GM12878 (cell line): ENCODE measurements around the gene OR52N4. TPM values are rescaled to one million over a fixed set of nuclear protein-coding genes. Genes with fewer than 3 reads are reported as not detected.

Source experiments
- ATAC-seq: fragments of 200-7000 bp; cut with Tn5 transposase; 3 replicates; pipeline ENCODE4 v1.9.1; 2020; ENCODE audit warnings: mild to moderate bottlenecking, moderate library complexity
- BruUV-seq: library from RNA; stranded (reverse); fragments of 400-500 nt; replicated peaks from 2 replicates; lab custom pipeline; 2021; lab: Mats Ljungman, UMichigan
- CTCF ChIA-PET: fragments of 300-600 bp; sonication (Branson Sonifier 250); formaldehyde crosslinking; extraction: SDS; loops from one replicate; lab custom pipeline; 2021; ENCODE audit warnings: inconsistent platforms; lab: Yijun Ruan, JAX
- POLR2A ChIA-PET: fragments of 350-600 bp; formaldehyde crosslinking; extraction: SDS; loops from one replicate; lab custom pipeline; 2021; ENCODE audit warnings: inconsistent platforms; lab: Charles Lee
- RAD21 ChIA-PET: fragments of 300-600 bp; sonication (Branson Sonifier 250); formaldehyde crosslinking; loops from one replicate; lab custom pipeline; 2023; ENCODE audit warnings: antibody characterized with exemption; ENCODE audit not compliant: unreplicated experiment; lab: Charles Lee
- SMC1A ChIA-PET: fragments of 300-600 bp; sonication (Branson Sonifier 250); formaldehyde crosslinking; loops from one replicate; lab custom pipeline; 2023; ENCODE audit not compliant: unreplicated experiment, uncharacterized antibody; lab: Charles Lee
- DNase-seq: peaks from one replicate; pipeline ENCODE4 v3.0.0-alpha.2; 2011; ENCODE audit warnings: low read depth, low spot score
- FAIRE-seq: peaks from 3 replicates; lab custom pipeline; 2011; peaks lifted over from hg19 to GRCh38; lab: Jason Lieb, UNC
- H2AFZ ChIP-seq: 2 replicates; pipeline ENCODE4 v1.6.0; 2011; ENCODE audit warnings: low read depth, low read length, control low read depth; ENCODE audit not compliant: control insufficient read depth
- H3K27ac ChIP-seq: 2 replicates; pipeline ENCODE4 v1.5.1; 2011; ENCODE audit warnings: control low read depth; ENCODE audit not compliant: control insufficient read depth, insufficient read depth
- H3K27me3 ChIP-seq, 2 experiments: replicated peaks in 1 of 2; 2 replicates each; pipeline versions ENCODE4 v1.6.0 to v1.6.1; 2011; ENCODE audit warnings: low read length in 1 of 2; ENCODE audit not compliant: control insufficient read depth in 2 of 2, insufficient read depth in 2 of 2
- H3K36me3 ChIP-seq, 2 experiments: 2 replicates each; pipeline ENCODE4 v1.5.1; 2011; ENCODE audit warnings: low read length in 1 of 2; ENCODE audit not compliant: control insufficient read depth in 2 of 2, insufficient read depth in 2 of 2
- H3K4me1 ChIP-seq: 2 replicates; pipeline ENCODE4 v1.6.1; 2011; ENCODE audit warnings: mild to moderate bottlenecking, low read length, moderate library complexity, mixed read lengths; ENCODE audit not compliant: control insufficient read depth, insufficient read depth
- H3K4me2 ChIP-seq: 2 replicates; pipeline ENCODE4 v1.6.0; 2011; ENCODE audit warnings: control low read depth; ENCODE audit not compliant: control insufficient read depth, insufficient read depth
- H3K4me3 ChIP-seq: fragments of 200-600 bp; sonication (generic); 2 replicates; pipeline ENCODE4 v1.5.1; 2016
- H3K79me2 ChIP-seq: 2 replicates; pipeline ENCODE4 v1.6.0; 2011; ENCODE audit warnings: low read length; ENCODE audit not compliant: control insufficient read depth, insufficient read depth
- H3K9ac ChIP-seq: 2 replicates; pipeline ENCODE4 v1.8.0; 2011; ENCODE audit warnings: low read length, control low read depth, mixed read lengths; ENCODE audit not compliant: control insufficient read depth, insufficient read depth
- H3K9me3 ChIP-seq: replicated peaks from 3 replicates; pipeline ENCODE4 v1.5.1; 2011; ENCODE audit warnings: mild to moderate bottlenecking, low read length; ENCODE audit not compliant: control insufficient read depth, insufficient read depth
- H4K20me1 ChIP-seq: 2 replicates; pipeline ENCODE4 v1.6.0; 2011; ENCODE audit not compliant: control insufficient read depth, insufficient read depth
- CBX5 ChIP-seq: sonication (generic); IDR thresholded peaks from 2 replicates; pipeline ENCODE4 v1.6.1; 2016; ENCODE audit warnings: low read depth, moderate library complexity, mild to moderate bottlenecking, inconsistent platforms
- CEBPZ ChIP-seq: fragments of 150-350 bp; IDR thresholded peaks from 2 replicates; pipeline ENCODE4 v1.6.1; 2016; ENCODE audit warnings: low read depth, low read length
- HSF1 ChIP-seq: fragments of 150-350 bp; IDR thresholded peaks from 2 replicates; pipeline ENCODE4 v1.6.1; 2014; ENCODE audit warnings: mild to moderate bottlenecking, low read depth, low read length
- POLR2AphosphoS2 ChIP-seq: IDR thresholded peaks from 2 replicates; pipeline ENCODE4 v1.6.1; 2011; ENCODE audit warnings: low read depth, mild to moderate bottlenecking, low read length, improper control_type of control experiment, moderate library complexity
- RAD21 ChIP-seq: IDR thresholded peaks from 2 replicates; pipeline ENCODE4 v1.6.1; 2011; ENCODE audit warnings: mild to moderate bottlenecking, low read depth, low read length, moderate library complexity; ENCODE audit not compliant: insufficient read depth
- RB1 ChIP-seq: fragments of 450-650 bp; formaldehyde crosslinking; IDR thresholded peaks from 2 replicates; pipeline ENCODE4 v1.6.1; 2017; ENCODE audit warnings: mild to moderate bottlenecking, borderline replicate concordance
- SMC3 ChIP-seq: IDR thresholded peaks from 2 replicates; pipeline ENCODE4 v1.6.1; 2011; ENCODE audit warnings: low read length, improper control_type of control experiment, borderline replicate concordance
- TCF3 ChIP-seq: IDR thresholded peaks from 2 replicates; pipeline ENCODE4 v1.6.1; 2012; ENCODE audit warnings: low read depth, mild to moderate bottlenecking, low read length, borderline replicate concordance; ENCODE audit not compliant: insufficient read depth
- ZBTB11 ChIP-seq: fragments of 450-650 bp; formaldehyde crosslinking; IDR thresholded peaks from 2 replicates; pipeline ENCODE4 v1.5.0; 2022; ENCODE audit warnings: mild to moderate bottlenecking, missing genetic modification characterization
- ZNF592 ChIP-seq: fragments of 450-650 bp; IDR thresholded peaks from 2 replicates; pipeline ENCODE4 v1.6.1; 2017; ENCODE audit warnings: mild to moderate bottlenecking, moderate library complexity
- WGBS: methylation state at CpG from one replicate; pipeline ENCODE4 v1.1.6; 2016; ENCODE audit warnings: low lambda C conversion rate; ENCODE audit not compliant: insufficient replicate concordance, insufficient coverage; ENCODE audit errors: missing lambda C conversion rate; 5-methylcytosine and 5-hydroxymethylcytosine counted together
- in situ Hi-C: fragments of 300-500 bp; cut with MboI; formaldehyde crosslinking; loops from 9 replicates; pipeline ENCODE4 v1.14.3; 2018; ENCODE audit warnings: mixed read lengths
- intact Hi-C: fragments of 100-400 bp; cut with micrococcal nuclease; formaldehyde crosslinking; loops from one replicate; pipeline ENCODE4 v1.14.2; 2022; ENCODE audit not compliant: unreplicated experiment
- polyA plus RNA-seq, 11 experiments: library from polyadenylated mRNA; depleted of rRNA in 4 of 11; unstranded in 6 of 11; stranded (reverse) in 5 of 11; fragments of >200 nt; fragmentation: Nextera tagmentation in 4 of 11; fragmentation: Illumina TruSeq in 1 of 11; extraction: Ambion mirVana in 4 of 11; extraction: Trizol in 1 of 11; gene quantifications; 1 replicate in 1 of 11; 2 replicates in 10 of 11; pipeline versions ENCODE4 v1.2.1 to v1.2.3, GENCODE V29; 2011 to 2016; ENCODE audit warnings: inconsistent platforms in 2 of 11, missing spikeins in 2 of 11, low read depth in 1 of 11
- total RNA-seq, 4 experiments: library from RNA; depleted of rRNA in 3 of 4; stranded (reverse); fragments of >200 nt in 3 of 4; fragmentation: Illumina TruSeq in 1 of 4; extraction: Trizol in 1 of 4; gene quantifications; 2 replicates each; pipeline versions ENCODE4 v1.2.1 to v1.2.3, GENCODE V29; 2013 to 2021

Gene OR52N4
- total and polyA plus RNA-seq, 10 of the 15 experiments (the other 5 are each of a cell fraction or from before 2014, with no cell fraction given) = 0.16 to 8.6 (median 0.67) TPM; not detected in 1

GRCh38 chr11:5705688-5706087 is 48.4 kb upstream of the OR52N4 start:
- intact Hi-C loops = no loop called here
- H3K9ac ChIP-seq = no peak overlapping the region
- POLR2A ChIA-PET = interaction anchor here (1.0 to 1.7 kb wide), 2 partner anchors 12 to 21 kb away, joined by 4 to 11 read pairs; partner anchors contain the start of gene TRIM5
- RAD21 ChIA-PET = interaction anchor here (0.8 to 1.0 kb wide), 3 partner anchors 17 to 185 kb away, joined by 3 read pairs; partner anchors contain the start of gene TRIM5
- H3K27ac ChIP-seq = no peak overlapping the region
- SMC1A ChIA-PET = interaction anchor here (1.0 to 7.3 kb wide), 4 partner anchors 8 to 27 kb away, joined by 3 to 96 read pairs (median 11); partner anchors contain the start of genes TRIM22 and TRIM5
- H4K20me1 ChIP-seq = no peaks in the 10 kb centered on the region
- peaks cover 2 to 58% of the 10 kb centered on the region in 2 experiments for H3K36me3 ChIP-seq
- H3K27me3 ChIP-seq = no peaks in the 10 kb centered on the region
- no peak for DNase-seq
- H3K9me3 ChIP-seq = peaks cover 7% of the 10 kb centered on the region
- no peak for FAIRE-seq
- in situ Hi-C loops = loop anchor here (10.0 kb wide), 1 partner anchor 1029 kb away; no protein-coding TSS in a partner anchor
- H3K4me3 ChIP-seq = no peak overlapping the region
- BruUV-seq = TSS peak; percentile 2
- H3K4me2 ChIP-seq = no peak overlapping the region
- H3K4me1 ChIP-seq = peaks cover 3% of the 10 kb centered on the region; the same call in 1 of the 2 replicates
- 99% methylated on average over 4 of the region's 4 CpGs for WGBS
- peaks cover 25% of the 10 kb centered on the region for H3K79me2 ChIP-seq
- ATAC-seq = no peak
- CTCF ChIA-PET = interaction anchor here (1.3 to 1.9 kb wide), 3 partner anchors 15 to 100 kb away, joined by 3 to 11 read pairs (median 4); partner anchors contain the start of gene TRIM5
- H2AFZ ChIP-seq = no peak overlapping the region
- no peak for TF ChIP-seq CEBPZ
- TF ChIP-seq HSF1 = no peak
- TF ChIP-seq SMC3 = no peak
- TF ChIP-seq ZNF592 = no peak
- TF ChIP-seq POLR2AphosphoS2 = no peak
- no peak for TF ChIP-seq RB1
- no peak for TF ChIP-seq CBX5
- no peak for TF ChIP-seq RAD21
- TF ChIP-seq ZBTB11 (CRISPR knock-in tag) = no peak
- TF ChIP-seq TCF3 = no peak
